ENCODE measurements around the gene CPNE9.

CPNE9 gene

GRCh38 chr3:9701711-9702110 is 1.9 kb upstream of the CPNE9 start:
- H3K9ac ChIP-seq (ENCODE audit: low read length), result no peak overlapping the region
- H3K79me2 ChIP-seq (ENCODE audit: insufficient read depth, low read length), result no peaks in the 10 kb centered on the region
- no peaks in the 10 kb centered on the region for H4K20me1 ChIP-seq (ENCODE audit: insufficient read depth, low read length)
- peaks cover 15% of the 10 kb centered on the region for H3K36me3 ChIP-seq (ENCODE audit: insufficient read depth, low read length)
- no peaks in the 10 kb centered on the region for H3F3A ChIP-seq (ENCODE audit: insufficient read depth, low read length)
- H3K4me2 ChIP-seq (ENCODE audit: low read length), result no peak overlapping the region
- no peak for TF ChIP-seq EZH2 (IDR thresholded peaks at IDR 0.05; ENCODE audit: borderline replicate concordance, low read length)
- TF ChIP-seq, protein P1, sequence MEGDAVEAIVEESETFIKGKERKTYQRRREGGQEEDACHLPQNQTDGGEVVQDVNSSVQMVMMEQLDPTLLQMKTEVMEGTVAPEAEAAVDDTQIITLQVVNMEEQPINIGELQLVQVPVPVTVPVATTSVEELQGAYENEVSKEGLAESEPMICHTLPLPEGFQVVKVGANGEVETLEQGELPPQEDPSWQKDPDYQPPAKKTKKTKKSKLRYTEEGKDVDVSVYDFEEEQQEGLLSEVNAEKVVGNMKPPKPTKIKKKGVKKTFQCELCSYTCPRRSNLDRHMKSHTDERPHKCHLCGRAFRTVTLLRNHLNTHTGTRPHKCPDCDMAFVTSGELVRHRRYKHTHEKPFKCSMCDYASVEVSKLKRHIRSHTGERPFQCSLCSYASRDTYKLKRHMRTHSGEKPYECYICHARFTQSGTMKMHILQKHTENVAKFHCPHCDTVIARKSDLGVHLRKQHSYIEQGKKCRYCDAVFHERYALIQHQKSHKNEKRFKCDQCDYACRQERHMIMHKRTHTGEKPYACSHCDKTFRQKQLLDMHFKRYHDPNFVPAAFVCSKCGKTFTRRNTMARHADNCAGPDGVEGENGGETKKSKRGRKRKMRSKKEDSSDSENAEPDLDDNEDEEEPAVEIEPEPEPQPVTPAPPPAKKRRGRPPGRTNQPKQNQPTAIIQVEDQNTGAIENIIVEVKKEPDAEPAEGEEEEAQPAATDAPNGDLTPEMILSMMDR (IDR thresholded peaks at IDR 0.05; ENCODE audit: low read length), result no peak
- H3K9me2 ChIP-seq (ENCODE audit: low read depth, low read length), result no peaks in the 10 kb centered on the region
- no peaks in the 10 kb centered on the region for H3K4me1 ChIP-seq (ENCODE audit: insufficient read depth, low read length, severe bottlenecking)
- no peak overlapping the region for H2AFZ ChIP-seq (ENCODE audit: low read length)
- H3K27ac ChIP-seq (ENCODE audit: low read depth, low read length, poor library complexity, severe bottlenecking), result no peak overlapping the region
- H3K9me3 ChIP-seq (ENCODE audit: low read length), result no peaks in the 10 kb centered on the region
- H3K4me3 ChIP-seq (ENCODE audit: low read depth, low read length, poor library complexity, severe bottlenecking), result no peak overlapping the region
- H3K27me3 ChIP-seq (ENCODE audit: insufficient read depth, low read length), result peaks cover 7% of the 10 kb centered on the region

- Histone ChIP-seq H3K36me3 (ENCODE audit: insufficient read depth, low read length) (peaks cover 15% of the 10 kb centered on the region), H2AFZ (ENCODE audit: low read length) (no peak overlapping the region), H3K27me3 (ENCODE audit: insufficient read depth, low read length) (peaks cover 8% of the 10 kb centered on the region), H3K4me3 (ENCODE audit: low read depth, low read length, poor library complexity, severe bottlenecking) (no peak overlapping the region), H3K4me2 (ENCODE audit: low read length) (no peak overlapping the region), H3K27ac (ENCODE audit: low read depth, low read length, poor library complexity, severe bottlenecking) (no peak overlapping the region), H4K20me1 (ENCODE audit: insufficient read depth, low read length) (no peaks in the 10 kb centered on the region), H3K9me2 (ENCODE audit: low read depth, low read length) (no peaks in the 10 kb centered on the region), H3K9ac (ENCODE audit: low read length) (no peak overlapping the region), H3F3A (ENCODE audit: insufficient read depth, low read length) (no peaks in the 10 kb centered on the region), H3K4me1 (ENCODE audit: insufficient read depth, low read length, severe bottlenecking) (no peaks in the 10 kb centered on the region), H3K79me2 (ENCODE audit: insufficient read depth, low read length) (no peaks in the 10 kb centered on the region), H3K9me3 (ENCODE audit: low read length) (no peaks in the 10 kb centered on the region)
- TF ChIP-seq EZH2 (IDR thresholded peaks at IDR 0.05; ENCODE audit: borderline replicate concordance, low read length), result no peak
- TF ChIP-seq, protein P1 (IDR thresholded peaks at IDR 0.05; ENCODE audit: low read length), result no peak
Measured at GRCh38 chr3:9703240-9703639, 393 bp upstream of the CPNE9 start.

- peaks cover 15% of the 10 kb centered on the region for H3K36me3 ChIP-seq (ENCODE audit: insufficient read depth, low read length)
- H4K20me1 ChIP-seq (ENCODE audit: insufficient read depth, low read length), result no peaks in the 10 kb centered on the region
- H3K9me2 ChIP-seq (ENCODE audit: low read depth, low read length), result no peaks in the 10 kb centered on the region
- no peak overlapping the region for H2AFZ ChIP-seq (ENCODE audit: low read length)
- no peak overlapping the region for H3K4me3 ChIP-seq (ENCODE audit: low read depth, low read length, poor library complexity, severe bottlenecking)
- TF ChIP-seq EZH2 (IDR thresholded peaks at IDR 0.05; ENCODE audit: borderline replicate concordance, low read length), result no peak
- TF ChIP-seq, protein P1 (IDR thresholded peaks at IDR 0.05; ENCODE audit: low read length), result no peak
- peaks cover 8% of the 10 kb centered on the region for H3K27me3 ChIP-seq (ENCODE audit: insufficient read depth, low read length)
- no peak overlapping the region for H3K27ac ChIP-seq (ENCODE audit: low read depth, low read length, poor library complexity, severe bottlenecking)
- no peak overlapping the region for H3K9ac ChIP-seq (ENCODE audit: low read length)
- no peaks in the 10 kb centered on the region for H3K4me1 ChIP-seq (ENCODE audit: insufficient read depth, low read length, severe bottlenecking)
- H3K4me2 ChIP-seq (ENCODE audit: low read length), result no peak overlapping the region; the same call in 1 of the 2 replicates
- H3K79me2 ChIP-seq (ENCODE audit: insufficient read depth, low read length), result no peaks in the 10 kb centered on the region
- no peaks in the 10 kb centered on the region for H3F3A ChIP-seq (ENCODE audit: insufficient read depth, low read length)
- no peaks in the 10 kb centered on the region for H3K9me3 ChIP-seq (ENCODE audit: low read length)
Measured at GRCh38 chr3:9704347-9705322, 1.0 kb downstream of the CPNE9 start.
